ENCODE measurements around the gene RFC4.

- TF ChIP-seq CTCF (IDR thresholded peaks at IDR 0.05) (no peak), EZH2phosphoT487 (IDR thresholded peaks at IDR 0.05) (no peak)
These were observed 7.9 kb downstream of the RFC4 start for GRCh38 chr3:186798239-186798874.
